Ascending aorta (tissue), 2 donors: ENCODE measurements around the gene SGK1. TPM values are rescaled to one million over a fixed set of nuclear protein-coding genes. Genes with fewer than 3 reads are reported as not detected.

Experiments used
- DNase-seq, 2 donors: peaks; one replicate each; pipeline ENCODE4 v3.0.0-alpha.2; 2019; ENCODE audit warnings: low spot score in 2 of 2
- H3K27ac ChIP-seq, 2 donors: fragments of 200-600 bp; sonication (generic); one replicate each; pipeline ENCODE4 v1.5.1; 2016 to 2017; ENCODE audit warnings: mild to moderate bottlenecking in 1 of 2
- H3K27me3 ChIP-seq: fragments of 200-600 bp; sonication (generic); one replicate; pipeline ENCODE4 v1.5.1; 2017
- H3K36me3 ChIP-seq, 2 donors: fragments of 200-600 bp; sonication (generic); one replicate each; pipeline ENCODE4 v1.5.1; 2016
- H3K4me1 ChIP-seq, 2 donors: fragments of 200-600 bp; sonication (generic); one replicate each; pipeline ENCODE4 v1.5.1; 2016 to 2017; ENCODE audit warnings: mild to moderate bottlenecking in 1 of 2
- H3K4me3 ChIP-seq, 2 donors: fragments of 200-600 bp; sonication (generic); one replicate each; pipeline ENCODE4 v1.5.1; 2016 to 2017; ENCODE audit warnings: mild to moderate bottlenecking in 1 of 2
- H3K9me3 ChIP-seq, 2 donors: fragments of 200-600 bp; sonication (generic); one replicate each; pipeline ENCODE4 v1.5.1; 2016
- CTCF ChIP-seq, 3 experiments: fragments of 200-600 bp in 2 of 3; fragments of 450-650 bp in 1 of 3; sonication (generic) in 2 of 3; IDR thresholded peaks; one replicate each; pipeline ENCODE4 v1.5.1; 2016 to 2019; ENCODE audit warnings: antibody characterized with exemption in 3 of 3, mild to moderate bottlenecking in 1 of 3, moderate library complexity in 1 of 3
- intact Hi-C: fragments of 100-400 bp; cut with DNase I; formaldehyde crosslinking; loops from one replicate; pipeline ENCODE4 v1.15.1; 2023
- total RNA-seq: library from RNA; depleted of rRNA; stranded (reverse); fragments of >200 nt; gene quantifications from one replicate; pipeline ENCODE4 v1.1.0, GENCODE V29; 2016

Gene SGK1
- total RNA-seq, 1 donor from 2014 or later: 200 TPM

GRCh38 chr6:134272374-134272773 is 45.5 kb downstream of the SGK1 start:
- H3K4me1 ChIP-seq: no peaks in the 10 kb centered on the region
- H3K27ac ChIP-seq: no peak overlapping the region
- no peaks in the 10 kb centered on the region for H3K9me3 ChIP-seq
- H3K4me3 ChIP-seq: no peak overlapping the region
- H3K27me3 ChIP-seq: no peaks in the 10 kb centered on the region
- intact Hi-C loops: no loop called here
- TF ChIP-seq CTCF (IDR thresholded peaks at IDR 0.05): no peak
- no peak for DNase-seq
- H3K36me3 ChIP-seq: no peaks in the 10 kb centered on the region

- Histone ChIP-seq H3K4me3 (no peak overlapping the region), H3K9me3 (no peaks in the 10 kb centered on the region), H3K27ac (no peak overlapping the region), H3K27me3 (no peaks in the 10 kb centered on the region), H3K4me1 (no peaks in the 10 kb centered on the region), H3K36me3 (no peaks in the 10 kb centered on the region)
- intact Hi-C loops: no loop called here
- DNase-seq: no peak
- TF ChIP-seq CTCF (IDR thresholded peaks at IDR 0.05): no peak
Observed at GRCh38 chr6:134267917-134268361, 50.0 kb downstream of the SGK1 start.

- Histone ChIP-seq H3K36me3 (no peaks in the 10 kb centered on the region), H3K27ac (no peak overlapping the region), H3K9me3 (no peaks in the 10 kb centered on the region), H3K27me3 (no peaks in the 10 kb centered on the region), H3K4me3 (no peak overlapping the region), H3K4me1 (no peaks in the 10 kb centered on the region)
- DNase-seq: no peak
- TF ChIP-seq CTCF (IDR thresholded peaks at IDR 0.05): no peak
- intact Hi-C loops: no loop called here
Observed at GRCh38 chr6:134266776-134267175, 51.1 kb downstream of the SGK1 start.

GRCh38 chr6:134261766-134262165 is 56.1 kb downstream of the SGK1 start:
- Histone ChIP-seq H3K36me3 (no peaks in the 10 kb centered on the region), H3K9me3 (no peaks in the 10 kb centered on the region), H3K4me1 (no peaks in the 10 kb centered on the region), H3K4me3 (no peak overlapping the region), H3K27ac (no peak overlapping the region), H3K27me3 (no peaks in the 10 kb centered on the region)
- intact Hi-C loops: no loop called here
- DNase-seq: no peak
- no peak for TF ChIP-seq CTCF (IDR thresholded peaks at IDR 0.05)

- H3K4me1 ChIP-seq: no peaks in the 10 kb centered on the region
- no peak overlapping the region for H3K4me3 ChIP-seq
- TF ChIP-seq CTCF (IDR thresholded peaks at IDR 0.05): no peak
- H3K36me3 ChIP-seq: no peaks in the 10 kb centered on the region
- no peaks in the 10 kb centered on the region for H3K9me3 ChIP-seq
- H3K27me3 ChIP-seq: no peaks in the 10 kb centered on the region
- DNase-seq: no peak
- H3K27ac ChIP-seq: no peak overlapping the region
- intact Hi-C loops: no loop called here
Observed at GRCh38 chr6:134258849-134259306, 59.0 kb downstream of the SGK1 start.

GRCh38 chr6:134257516-134257915 is 60.4 kb downstream of the SGK1 start:
- intact Hi-C loops: no loop called here
- TF ChIP-seq CTCF (IDR thresholded peaks at IDR 0.05): no peak

More at GRCh38 chr6:134257516-134257915, 60.4 kb downstream of the SGK1 start:
- Histone ChIP-seq H3K4me3 (no peak overlapping the region), H3K27ac (no peak overlapping the region), H3K4me1 (no peaks in the 10 kb centered on the region), H3K36me3 (no peaks in the 10 kb centered on the region), H3K27me3 (no peaks in the 10 kb centered on the region), H3K9me3 (no peaks in the 10 kb centered on the region)
- no peak for DNase-seq
